PC-9 (cell line): Measurements from ENCODE around the gene CIITA.

ENCODE experiments used
- EZH2 ChIP-seq: fragments of 200-600 bp; sonication (generic); IDR thresholded peaks from 2 replicates; pipeline ENCODE4 v1.8.0; 2017; ENCODE audit warnings: antibody characterized with exemption, low read depth
- TF ChIP-seq, protein P1 (sequence below): fragments of 200-600 bp; sonication (generic); conservative IDR thresholded peaks from 2 replicates; pipeline ENCODE4 v1.6.1; 2017; ENCODE audit warnings: mixed run types, antibody characterized with exemption, mild to moderate bottlenecking, moderate library complexity

DNA sequence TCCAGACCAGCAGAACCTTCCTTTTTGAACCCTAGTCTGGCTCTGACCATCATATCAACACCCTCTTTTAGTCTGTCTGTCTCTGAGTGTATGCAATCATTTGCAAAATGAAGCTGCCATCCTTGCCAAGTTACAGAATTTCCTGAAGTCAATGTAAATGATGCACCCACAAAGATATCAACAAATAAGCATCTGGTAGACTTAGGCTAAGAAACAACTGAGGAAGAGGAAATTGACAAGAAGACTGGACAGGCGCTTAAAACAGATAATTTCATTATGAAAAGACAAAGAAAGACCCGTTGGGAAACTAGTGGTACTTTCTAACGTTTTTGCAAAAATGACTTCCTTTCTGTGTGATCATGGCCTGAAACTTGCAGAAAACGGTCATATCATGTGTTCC, 24.7 kb upstream of the CIITA start:
- TF ChIP-seq, protein P1, sequence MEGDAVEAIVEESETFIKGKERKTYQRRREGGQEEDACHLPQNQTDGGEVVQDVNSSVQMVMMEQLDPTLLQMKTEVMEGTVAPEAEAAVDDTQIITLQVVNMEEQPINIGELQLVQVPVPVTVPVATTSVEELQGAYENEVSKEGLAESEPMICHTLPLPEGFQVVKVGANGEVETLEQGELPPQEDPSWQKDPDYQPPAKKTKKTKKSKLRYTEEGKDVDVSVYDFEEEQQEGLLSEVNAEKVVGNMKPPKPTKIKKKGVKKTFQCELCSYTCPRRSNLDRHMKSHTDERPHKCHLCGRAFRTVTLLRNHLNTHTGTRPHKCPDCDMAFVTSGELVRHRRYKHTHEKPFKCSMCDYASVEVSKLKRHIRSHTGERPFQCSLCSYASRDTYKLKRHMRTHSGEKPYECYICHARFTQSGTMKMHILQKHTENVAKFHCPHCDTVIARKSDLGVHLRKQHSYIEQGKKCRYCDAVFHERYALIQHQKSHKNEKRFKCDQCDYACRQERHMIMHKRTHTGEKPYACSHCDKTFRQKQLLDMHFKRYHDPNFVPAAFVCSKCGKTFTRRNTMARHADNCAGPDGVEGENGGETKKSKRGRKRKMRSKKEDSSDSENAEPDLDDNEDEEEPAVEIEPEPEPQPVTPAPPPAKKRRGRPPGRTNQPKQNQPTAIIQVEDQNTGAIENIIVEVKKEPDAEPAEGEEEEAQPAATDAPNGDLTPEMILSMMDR = no peak
- TF ChIP-seq EZH2 = no peak
